Hepatocyte (in vitro differentiated cells): ENCODE measurements around the gene PPBP. TPM values are rescaled to one million over a fixed set of nuclear protein-coding genes. Genes with fewer than 3 reads are reported as not detected.
"Not testable (repeated sequence)": the region's sequence is repeated elsewhere in the genome, so short reads cannot be mapped to it uniquely, and the experiment has no call there.

Experiments
- DNase-seq: peaks from one replicate; pipeline ENCODE4 v3.0.0-alpha.2; 2016; ENCODE audit warnings: low spot score
- H2AFZ ChIP-seq: fragments of 200-600 bp; sonication (generic); 2 replicates; pipeline ENCODE4 v1.6.0; 2016; ENCODE audit warnings: antibody characterized with exemption, mild to moderate bottlenecking
- H3K27ac ChIP-seq: fragments of 200-600 bp; sonication (generic); 2 replicates; pipeline ENCODE4 v1.5.1; 2016; ENCODE audit warnings: mild to moderate bottlenecking
- H3K27me3 ChIP-seq: fragments of 200-600 bp; sonication (generic); 2 replicates; pipeline ENCODE4 v1.6.1; 2016
- H3K36me3 ChIP-seq: fragments of 200-600 bp; sonication (generic); replicated peaks from 2 replicates; pipeline ENCODE4 v1.5.1; 2016; ENCODE audit warnings: low read depth; ENCODE audit not compliant: insufficient read depth
- H3K4me1 ChIP-seq: fragments of 200-600 bp; sonication (generic); 2 replicates; pipeline ENCODE4 v1.5.1; 2016; ENCODE audit warnings: mild to moderate bottlenecking, moderate library complexity; ENCODE audit not compliant: insufficient read depth
- H3K4me2 ChIP-seq: fragments of 200-600 bp; sonication (generic); 2 replicates; pipeline ENCODE4 v1.6.0; 2016
- H3K4me3 ChIP-seq: fragments of 200-600 bp; sonication (generic); 2 replicates; pipeline ENCODE4 v1.5.1; 2016; ENCODE audit warnings: mild to moderate bottlenecking
- H3K79me2 ChIP-seq: fragments of 200-600 bp; sonication (generic); 2 replicates; pipeline ENCODE4 v1.6.0; 2017; ENCODE audit warnings: mild to moderate bottlenecking
- H3K9me2 ChIP-seq: fragments of 200-600 bp; sonication (generic); replicated peaks from 2 replicates; pipeline ENCODE4 v1.6.0; 2017; ENCODE audit warnings: mild to moderate bottlenecking; ENCODE audit not compliant: insufficient read depth
- H3K9me3 ChIP-seq: fragments of 200-600 bp; sonication (generic); 2 replicates; pipeline ENCODE4 v1.5.1; 2016; ENCODE audit warnings: low read depth, mild to moderate bottlenecking
- H4K20me1 ChIP-seq: fragments of 200-600 bp; sonication (generic); 2 replicates; pipeline ENCODE4 v1.6.0; 2016; ENCODE audit warnings: mild to moderate bottlenecking; ENCODE audit not compliant: insufficient read depth, poor library complexity, severe bottlenecking
- EZH2 ChIP-seq: fragments of 200-600 bp; sonication (generic); IDR thresholded peaks from 2 replicates; pipeline ENCODE4 v1.6.1; 2016; ENCODE audit warnings: antibody characterized with exemption, mild to moderate bottlenecking, borderline replicate concordance
- EZH2phosphoT487 ChIP-seq: fragments of 200-600 bp; sonication (generic); IDR thresholded peaks from one replicate; pipeline ENCODE4 v1.6.1; 2018; ENCODE audit warnings: antibody characterized with exemption, mild to moderate bottlenecking, low read depth, moderate library complexity; ENCODE audit not compliant: unreplicated experiment, severe bottlenecking
- WGBS: methylation state at CpG from one replicate; pipeline ENCODE4 v1.1.6; 2016; ENCODE audit warnings: low lambda C conversion rate; ENCODE audit errors: missing lambda C conversion rate; 5-methylcytosine and 5-hydroxymethylcytosine counted together
- polyA plus RNA-seq: library from polyadenylated mRNA; unstranded; fragments of >200 nt; fragmentation: Nextera tagmentation; extraction: Ambion mirVana; gene quantifications from 2 replicates; pipeline ENCODE4 v1.2.1, GENCODE V29; 2016
- total RNA-seq: library from RNA; depleted of rRNA; stranded (reverse); fragments of >200 nt; gene quantifications from 2 replicates; pipeline ENCODE4 v1.2.3, GENCODE V29; 2014
- TF ChIP-seq, protein P1 (sequence below): fragments of 200-600 bp; sonication (generic); IDR thresholded peaks from 2 replicates; pipeline ENCODE4 v1.5.1; 2016; ENCODE audit warnings: antibody characterized with exemption, mild to moderate bottlenecking; ENCODE audit not compliant: poor library complexity

Gene PPBP
- total and polyA plus RNA-seq, 2 experiments from 2014 or later = 1.2 TPM; not detected in 1

GRCh38 chr4:73985528-73985852 is 2.5 kb downstream of the PPBP start:
- TF ChIP-seq, protein P1, sequence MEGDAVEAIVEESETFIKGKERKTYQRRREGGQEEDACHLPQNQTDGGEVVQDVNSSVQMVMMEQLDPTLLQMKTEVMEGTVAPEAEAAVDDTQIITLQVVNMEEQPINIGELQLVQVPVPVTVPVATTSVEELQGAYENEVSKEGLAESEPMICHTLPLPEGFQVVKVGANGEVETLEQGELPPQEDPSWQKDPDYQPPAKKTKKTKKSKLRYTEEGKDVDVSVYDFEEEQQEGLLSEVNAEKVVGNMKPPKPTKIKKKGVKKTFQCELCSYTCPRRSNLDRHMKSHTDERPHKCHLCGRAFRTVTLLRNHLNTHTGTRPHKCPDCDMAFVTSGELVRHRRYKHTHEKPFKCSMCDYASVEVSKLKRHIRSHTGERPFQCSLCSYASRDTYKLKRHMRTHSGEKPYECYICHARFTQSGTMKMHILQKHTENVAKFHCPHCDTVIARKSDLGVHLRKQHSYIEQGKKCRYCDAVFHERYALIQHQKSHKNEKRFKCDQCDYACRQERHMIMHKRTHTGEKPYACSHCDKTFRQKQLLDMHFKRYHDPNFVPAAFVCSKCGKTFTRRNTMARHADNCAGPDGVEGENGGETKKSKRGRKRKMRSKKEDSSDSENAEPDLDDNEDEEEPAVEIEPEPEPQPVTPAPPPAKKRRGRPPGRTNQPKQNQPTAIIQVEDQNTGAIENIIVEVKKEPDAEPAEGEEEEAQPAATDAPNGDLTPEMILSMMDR = no peak
- TF ChIP-seq EZH2 (no peak), EZH2phosphoT487 (no peak)
- H3K9me2 ChIP-seq = no peaks in the 10 kb centered on the region
- no peak overlapping the region for H3K27ac ChIP-seq
- H2AFZ ChIP-seq = no peak overlapping the region
- no peak for DNase-seq
- no peaks in the 10 kb centered on the region for H3K9me3 ChIP-seq
- 46% methylated on average over 1 of the region's 1 CpG for WGBS
- H3K36me3 ChIP-seq = no peaks in the 10 kb centered on the region
- H3K79me2 ChIP-seq = no peaks in the 10 kb centered on the region
- H3K27me3 ChIP-seq = no peaks in the 10 kb centered on the region
- no peaks in the 10 kb centered on the region for H3K4me1 ChIP-seq
- H4K20me1 ChIP-seq = no peaks in the 10 kb centered on the region
- H3K4me3 ChIP-seq = no peak overlapping the region
- no peak overlapping the region for H3K4me2 ChIP-seq

GRCh38 chr4:73984736-73985527 is 3.1 kb downstream of the PPBP start:
- 70% methylated on average over 4 of the region's 4 CpGs for WGBS
- Histone ChIP-seq H3K27ac (no peak overlapping the region), H3K9me3 (no peaks in the 10 kb centered on the region), H3K36me3 (no peaks in the 10 kb centered on the region), H3K4me2 (no peak overlapping the region), H3K4me3 (no peak overlapping the region), H3K27me3 (no peaks in the 10 kb centered on the region), H3K9me2 (no peaks in the 10 kb centered on the region), H3K4me1 (no peaks in the 10 kb centered on the region), H4K20me1 (no peaks in the 10 kb centered on the region), H2AFZ (no peak overlapping the region), H3K79me2 (no peaks in the 10 kb centered on the region)
- TF ChIP-seq EZH2phosphoT487 (no peak), EZH2 (no peak)
- TF ChIP-seq, protein P1 = no peak
- DNase-seq = no peak

DNA sequence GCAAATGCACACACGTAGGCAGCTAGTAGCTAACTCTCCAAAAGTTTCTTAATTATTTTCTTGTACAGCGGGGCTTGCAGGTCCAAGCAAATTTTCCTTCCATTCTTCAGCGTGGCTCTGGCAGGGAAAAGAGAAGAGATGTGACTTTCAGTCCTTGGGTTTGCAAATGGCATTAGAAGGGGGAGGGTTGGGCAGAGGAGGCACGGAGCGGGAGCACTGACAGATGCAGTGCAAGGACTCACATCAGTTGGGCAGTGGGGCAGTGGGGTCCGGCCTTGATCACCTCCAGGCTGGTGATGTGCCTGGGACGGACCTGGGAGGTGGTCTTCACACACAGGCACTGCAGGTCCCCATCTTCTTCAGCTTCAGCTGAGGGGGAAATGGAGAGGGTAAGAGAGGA is 6.8 kb downstream of the PPBP start:
- H3K4me2 ChIP-seq, H3K79me2 ChIP-seq, DNase-seq, H3K4me3 ChIP-seq, H3K9me3 ChIP-seq, H3K36me3 ChIP-seq, H3K9me2 ChIP-seq, H3K4me1 ChIP-seq, H4K20me1 ChIP-seq, H2AFZ ChIP-seq, H3K27me3 ChIP-seq, H3K27ac ChIP-seq: not testable (repeated sequence)
- WGBS = 75% methylated on average over 7 of the region's 7 CpGs

DNA sequence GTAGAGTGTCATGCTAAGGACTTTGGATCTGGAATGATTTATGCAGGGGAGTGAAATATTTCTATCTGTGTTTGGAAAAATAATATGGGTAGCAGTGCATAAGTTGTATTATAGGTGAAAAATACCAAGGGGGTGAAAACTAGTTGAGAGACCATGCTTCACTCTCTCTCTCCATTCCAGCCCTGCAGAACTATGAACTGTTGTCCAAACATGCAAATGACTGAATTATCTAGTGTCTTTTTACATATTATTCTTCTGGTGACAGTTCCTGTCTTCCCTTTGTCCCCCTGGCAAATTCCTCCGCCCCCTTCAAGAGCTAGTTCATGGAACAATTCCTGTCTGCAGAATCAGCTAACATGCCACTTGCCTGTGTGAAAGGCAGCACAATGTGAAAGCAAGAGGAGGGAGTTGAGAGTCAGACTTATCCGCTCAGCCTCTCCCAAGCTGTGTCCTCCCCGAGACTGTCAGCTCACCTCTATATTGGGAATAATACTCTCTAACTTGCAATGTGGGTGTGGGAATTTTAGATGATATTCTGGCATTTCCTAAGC is 8.5 kb downstream of the PPBP start:
- no peaks in the 10 kb centered on the region for H3K9me3 ChIP-seq
- H3K27me3 ChIP-seq = no peaks in the 10 kb centered on the region
- 83% methylated on average over 3 of the region's 3 CpGs for WGBS
- no peaks in the 10 kb centered on the region for H3K36me3 ChIP-seq
- DNase-seq = no peak
- H3K4me1 ChIP-seq = no peaks in the 10 kb centered on the region
- no peaks in the 10 kb centered on the region for H3K9me2 ChIP-seq
- H3K4me2 ChIP-seq = peak overlapping the region; percentile 2
- TF ChIP-seq, protein P1 = no peak
- TF ChIP-seq EZH2 (no peak), EZH2phosphoT487 (no peak)
- H4K20me1 ChIP-seq = no peaks in the 10 kb centered on the region
- H3K79me2 ChIP-seq = no peaks in the 10 kb centered on the region
- peak overlapping the region; percentile 2 for H3K27ac ChIP-seq
- H3K4me3 ChIP-seq = no peak overlapping the region
- no peak overlapping the region for H2AFZ ChIP-seq
